GM20431 (cell line): ENCODE results near the gene MAP3K2.
"Not testable (repeated sequence)": the region's sequence is repeated elsewhere in the genome, so short reads cannot be mapped to it uniquely, and the experiment has no call there.

Experiments used
- in situ Hi-C: fragments of 300-500 bp; cut with MseI, MboI; formaldehyde crosslinking; loops from one replicate; pipeline ENCODE4 v1.15.0; 2020; ENCODE audit warnings: low sequenced_read_pairs; ENCODE audit not compliant: unreplicated experiment

Gene MAP3K2

GRCh38 chr2:127356531-127356930 is 31.2 kb downstream of the MAP3K2 start:
- in situ Hi-C loops = no loop called here

GRCh38 chr2:127355407-127356008 is 32.3 kb downstream of the MAP3K2 start:
- in situ Hi-C loops = no loop called here

- in situ Hi-C loops = not testable (repeated sequence)
These were observed 33.7 kb downstream of the MAP3K2 start for GRCh38 chr2:127353873-127354676.

- in situ Hi-C loops = not testable (repeated sequence)
These were observed 34.6 kb downstream of the MAP3K2 start for GRCh38 chr2:127353223-127353622.

- in situ Hi-C loops = no loop called here
These were observed 36.2 kb downstream of the MAP3K2 start for GRCh38 chr2:127351603-127352002.

GRCh38 chr2:127348426-127349000 is 39.3 kb downstream of the MAP3K2 start:
- in situ Hi-C loops = no loop called here

GRCh38 chr2:127347734-127348392 is 39.9 kb downstream of the MAP3K2 start:
- in situ Hi-C loops = no loop called here

GRCh38 chr2:127347015-127347414 is 40.8 kb downstream of the MAP3K2 start:
- in situ Hi-C loops = no loop called here

GRCh38 chr2:127343277-127343676 is 44.5 kb downstream of the MAP3K2 start:
- in situ Hi-C loops = no loop called here

GRCh38 chr2:127342101-127342500 is 45.7 kb downstream of the MAP3K2 start:
- in situ Hi-C loops = no loop called here

- in situ Hi-C loops = no loop called here
These were observed 55.4 kb downstream of the MAP3K2 start for GRCh38 chr2:127332335-127332734.

GRCh38 chr2:127330753-127331152 is 57.0 kb downstream of the MAP3K2 start:
- in situ Hi-C loops = no loop called here

GRCh38 chr2:127326289-127326945 is 61.4 kb downstream of the MAP3K2 start:
- in situ Hi-C loops = no loop called here

GRCh38 chr2:127324635-127325034 is 63.1 kb downstream of the MAP3K2 start:
- in situ Hi-C loops = no loop called here

GRCh38 chr2:127321303-127321702 is 66.5 kb downstream of the MAP3K2 start:
- in situ Hi-C loops = no loop called here

- in situ Hi-C loops = no loop called here
These were observed 67.0 kb downstream of the MAP3K2 start for GRCh38 chr2:127320586-127321275.

GRCh38 chr2:127320067-127320466 is 67.7 kb downstream of the MAP3K2 start:
- in situ Hi-C loops = no loop called here

- in situ Hi-C loops = no loop called here
These were observed 73.4 kb downstream of the MAP3K2 start for GRCh38 chr2:127314193-127314988.

GRCh38 chr2:127313406-127313805 is 74.4 kb downstream of the MAP3K2 start:
- in situ Hi-C loops = no loop called here
